ENCODE data around the gene SLC43A3.

The SLC43A3 gene

DNA sequence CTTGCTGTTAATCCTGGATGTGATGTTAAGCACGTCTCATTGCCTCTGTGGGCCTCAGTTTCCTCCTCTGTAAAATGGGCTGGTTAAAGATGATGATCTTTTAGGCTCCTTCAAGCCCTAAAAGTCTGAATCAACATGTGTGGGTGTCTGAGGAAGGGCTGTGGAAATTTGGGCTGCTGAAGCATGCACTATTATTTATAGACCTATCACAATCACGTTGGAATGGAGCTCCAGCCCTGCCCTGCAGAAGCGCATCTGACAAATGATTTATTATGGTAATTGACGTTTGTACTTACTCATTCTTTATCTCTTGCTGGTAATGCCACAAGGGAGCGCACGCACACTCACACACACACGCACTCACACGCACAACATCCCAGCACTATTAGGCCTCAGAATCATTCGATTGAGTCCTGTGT lies 68.4 kb downstream of the SLC43A3 start:
- H3K27ac ChIP-seq (replicated peaks) = no peak overlapping the region
- DNase-seq (ENCODE audit: low read depth in 1 of 2, low spot score in 1 of 2) = no peak
- no peaks in the 10 kb centered on the region for H3K27me3 ChIP-seq (ENCODE audit: insufficient read depth, poor library complexity, severe bottlenecking)
- TF ChIP-seq, protein P1, sequence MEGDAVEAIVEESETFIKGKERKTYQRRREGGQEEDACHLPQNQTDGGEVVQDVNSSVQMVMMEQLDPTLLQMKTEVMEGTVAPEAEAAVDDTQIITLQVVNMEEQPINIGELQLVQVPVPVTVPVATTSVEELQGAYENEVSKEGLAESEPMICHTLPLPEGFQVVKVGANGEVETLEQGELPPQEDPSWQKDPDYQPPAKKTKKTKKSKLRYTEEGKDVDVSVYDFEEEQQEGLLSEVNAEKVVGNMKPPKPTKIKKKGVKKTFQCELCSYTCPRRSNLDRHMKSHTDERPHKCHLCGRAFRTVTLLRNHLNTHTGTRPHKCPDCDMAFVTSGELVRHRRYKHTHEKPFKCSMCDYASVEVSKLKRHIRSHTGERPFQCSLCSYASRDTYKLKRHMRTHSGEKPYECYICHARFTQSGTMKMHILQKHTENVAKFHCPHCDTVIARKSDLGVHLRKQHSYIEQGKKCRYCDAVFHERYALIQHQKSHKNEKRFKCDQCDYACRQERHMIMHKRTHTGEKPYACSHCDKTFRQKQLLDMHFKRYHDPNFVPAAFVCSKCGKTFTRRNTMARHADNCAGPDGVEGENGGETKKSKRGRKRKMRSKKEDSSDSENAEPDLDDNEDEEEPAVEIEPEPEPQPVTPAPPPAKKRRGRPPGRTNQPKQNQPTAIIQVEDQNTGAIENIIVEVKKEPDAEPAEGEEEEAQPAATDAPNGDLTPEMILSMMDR (IDR thresholded peaks at IDR 0.05; ENCODE audit: insufficient read depth, low read length) = no peak
- TF ChIP-seq, protein P2, sequence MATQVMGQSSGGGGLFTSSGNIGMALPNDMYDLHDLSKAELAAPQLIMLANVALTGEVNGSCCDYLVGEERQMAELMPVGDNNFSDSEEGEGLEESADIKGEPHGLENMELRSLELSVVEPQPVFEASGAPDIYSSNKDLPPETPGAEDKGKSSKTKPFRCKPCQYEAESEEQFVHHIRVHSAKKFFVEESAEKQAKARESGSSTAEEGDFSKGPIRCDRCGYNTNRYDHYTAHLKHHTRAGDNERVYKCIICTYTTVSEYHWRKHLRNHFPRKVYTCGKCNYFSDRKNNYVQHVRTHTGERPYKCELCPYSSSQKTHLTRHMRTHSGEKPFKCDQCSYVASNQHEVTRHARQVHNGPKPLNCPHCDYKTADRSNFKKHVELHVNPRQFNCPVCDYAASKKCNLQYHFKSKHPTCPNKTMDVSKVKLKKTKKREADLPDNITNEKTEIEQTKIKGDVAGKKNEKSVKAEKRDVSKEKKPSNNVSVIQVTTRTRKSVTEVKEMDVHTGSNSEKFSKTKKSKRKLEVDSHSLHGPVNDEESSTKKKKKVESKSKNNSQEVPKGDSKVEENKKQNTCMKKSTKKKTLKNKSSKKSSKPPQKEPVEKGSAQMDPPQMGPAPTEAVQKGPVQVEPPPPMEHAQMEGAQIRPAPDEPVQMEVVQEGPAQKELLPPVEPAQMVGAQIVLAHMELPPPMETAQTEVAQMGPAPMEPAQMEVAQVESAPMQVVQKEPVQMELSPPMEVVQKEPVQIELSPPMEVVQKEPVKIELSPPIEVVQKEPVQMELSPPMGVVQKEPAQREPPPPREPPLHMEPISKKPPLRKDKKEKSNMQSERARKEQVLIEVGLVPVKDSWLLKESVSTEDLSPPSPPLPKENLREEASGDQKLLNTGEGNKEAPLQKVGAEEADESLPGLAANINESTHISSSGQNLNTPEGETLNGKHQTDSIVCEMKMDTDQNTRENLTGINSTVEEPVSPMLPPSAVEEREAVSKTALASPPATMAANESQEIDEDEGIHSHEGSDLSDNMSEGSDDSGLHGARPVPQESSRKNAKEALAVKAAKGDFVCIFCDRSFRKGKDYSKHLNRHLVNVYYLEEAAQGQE (IDR thresholded peaks at IDR 0.05; ENCODE audit: insufficient replicate concordance, low read depth) = no peak
- H3K4me3 ChIP-seq (replicated peaks; ENCODE audit: insufficient read depth, low read length) = no peak overlapping the region

DNA sequence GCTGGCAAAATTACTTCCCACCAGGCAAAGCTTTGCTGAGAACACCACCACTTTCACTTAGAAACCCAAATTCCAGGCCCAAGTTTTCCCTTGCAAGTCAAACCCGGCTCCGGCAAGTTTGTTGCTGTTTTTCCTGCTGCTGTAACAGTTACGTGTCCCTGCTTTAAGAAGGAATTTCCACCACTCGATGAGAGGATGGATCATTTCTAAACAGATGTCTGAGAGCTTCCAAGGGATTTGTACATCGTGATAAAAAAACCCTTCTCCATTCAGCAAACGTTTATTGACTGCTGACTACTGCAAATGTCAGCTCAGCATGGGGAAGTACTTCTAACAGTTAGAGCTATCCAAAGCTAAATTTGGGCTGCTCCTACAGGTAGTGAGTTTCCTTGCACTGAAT lies 69.1 kb downstream of the SLC43A3 start:
- TF ChIP-seq GABPA (IDR thresholded peaks at IDR 0.05; ENCODE audit: low read depth) (no peak), SPI1 (IDR thresholded peaks at IDR 0.05; ENCODE audit: borderline replicate concordance, low read depth) (no peak), POLR2AphosphoS5 (IDR thresholded peaks at IDR 0.05; ENCODE audit: low read depth) (no peak)
- TF ChIP-seq, protein P2 (IDR thresholded peaks at IDR 0.05; ENCODE audit: insufficient replicate concordance, low read depth) = no peak
- TF ChIP-seq, protein P1 (IDR thresholded peaks at IDR 0.05; ENCODE audit: insufficient read depth, low read length) = no peak
- Histone ChIP-seq H3K27me3 (ENCODE audit: insufficient read depth, poor library complexity, severe bottlenecking) (no peaks in the 10 kb centered on the region), H3K4me3 (replicated peaks; ENCODE audit: insufficient read depth, low read length) (no peak overlapping the region), H3K27ac (replicated peaks) (no peak overlapping the region)
- peak in 1 of 2 experiments; percentile 33 for DNase-seq (ENCODE audit: low read depth in 1 of 2, low spot score in 1 of 2)

DNA sequence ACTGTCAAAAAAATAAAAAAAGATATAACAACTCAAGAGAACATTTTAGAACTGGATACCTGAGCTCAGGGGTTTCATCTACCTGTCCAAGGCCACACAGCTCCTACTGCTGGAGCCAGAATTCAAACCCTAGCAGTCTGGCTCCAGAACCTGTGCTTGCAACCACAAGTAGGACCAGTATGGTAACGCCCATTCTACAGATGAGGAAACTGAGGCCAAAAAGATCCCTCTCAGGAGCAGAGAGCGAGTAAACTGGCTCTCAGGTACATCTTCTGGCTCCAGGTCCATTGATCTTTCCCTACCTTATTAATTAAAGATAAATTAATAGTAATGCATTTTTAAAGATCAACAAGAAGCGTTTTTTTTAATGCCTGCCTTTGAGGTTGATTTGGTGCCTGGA lies 69.6 kb downstream of the SLC43A3 start:
- no peaks in the 10 kb centered on the region for H3K27me3 ChIP-seq (ENCODE audit: insufficient read depth, poor library complexity, severe bottlenecking)
- no peak for TF ChIP-seq POLR2AphosphoS5 (IDR thresholded peaks at IDR 0.05; ENCODE audit: low read depth)
- TF ChIP-seq, protein P1 (IDR thresholded peaks at IDR 0.05; ENCODE audit: insufficient read depth, low read length) = no peak
- no peak for TF ChIP-seq GABPA (IDR thresholded peaks at IDR 0.05; ENCODE audit: low read depth)
- TF ChIP-seq SPI1 (IDR thresholded peaks at IDR 0.05; ENCODE audit: borderline replicate concordance, low read depth) = no peak
- TF ChIP-seq, protein P2 (IDR thresholded peaks at IDR 0.05; ENCODE audit: insufficient replicate concordance, low read depth) = no peak
- no peak overlapping the region for H3K4me3 ChIP-seq (replicated peaks; ENCODE audit: insufficient read depth, low read length)
- H3K27ac ChIP-seq (replicated peaks) = no peak overlapping the region
- DNase-seq (ENCODE audit: low read depth in 1 of 2, low spot score in 1 of 2) = no peak
